T-helper 1 cell treated with Interleukin-12 subunit alpha and Interleukin-12 subunit beta and Interleukin-4 antibody, amounts not matched to agents 30 μg/mL and 1 μg/mL, for 36 hours (primary cell): ENCODE results near the gene SLC15A3.
"Not testable (repeated sequence)": the region's sequence is repeated elsewhere in the genome, so short reads cannot be mapped to it uniquely, and the experiment has no call there.

Experiments
- H3K27ac Mint-ChIP-seq: one replicate; pipeline ENCODE4 v1.8.0; 2021; ENCODE audit warnings: mild to moderate bottlenecking, mixed read lengths
- H3K27me3 Mint-ChIP-seq: one replicate; pipeline ENCODE4 v1.8.0; 2021; ENCODE audit warnings: low read depth, mixed read lengths
- H3K36me3 Mint-ChIP-seq: one replicate; pipeline ENCODE4 v1.8.0; 2021; ENCODE audit warnings: low read depth, mixed read lengths
- H3K4me1 Mint-ChIP-seq: one replicate; pipeline ENCODE4 v1.8.0; 2021; ENCODE audit warnings: low read depth, mixed read lengths
- H3K4me3 Mint-ChIP-seq: one replicate; pipeline ENCODE4 v1.8.0; 2021; ENCODE audit warnings: mild to moderate bottlenecking, moderate library complexity, mixed read lengths
- H3K9me3 Mint-ChIP-seq: one replicate; pipeline ENCODE4 v1.8.0; 2021; ENCODE audit warnings: mixed read lengths

Gene SLC15A3

GRCh38 chr11:60984636-60985035, 32.7 kb upstream of the SLC15A3 start:
- no peaks in the 10 kb centered on the region for H3K9me3 Mint-ChIP-seq
- peaks cover 55% of the 10 kb centered on the region for H3K36me3 Mint-ChIP-seq
- H3K27me3 Mint-ChIP-seq = no peaks in the 10 kb centered on the region
- H3K4me3 Mint-ChIP-seq = peak overlapping the region; percentile 80
- H3K27ac Mint-ChIP-seq = peak overlapping the region; percentile 81
- H3K4me1 Mint-ChIP-seq = peaks cover 78% of the 10 kb centered on the region

- peaks cover 51% of the 10 kb centered on the region for H3K36me3 Mint-ChIP-seq
- no peaks in the 10 kb centered on the region for H3K9me3 Mint-ChIP-seq
- peak overlapping the region; percentile 81 for H3K27ac Mint-ChIP-seq
- peak overlapping the region; percentile 80 for H3K4me3 Mint-ChIP-seq
- peaks cover 75% of the 10 kb centered on the region for H3K4me1 Mint-ChIP-seq
- H3K27me3 Mint-ChIP-seq = no peaks in the 10 kb centered on the region
Observed at GRCh38 chr11:60984149-60984548, 32.2 kb upstream of the SLC15A3 start.

GRCh38 chr11:60982184-60982583, 30.2 kb upstream of the SLC15A3 start:
- H3K9me3 Mint-ChIP-seq = no peaks in the 10 kb centered on the region
- H3K4me1 Mint-ChIP-seq = peaks cover 74% of the 10 kb centered on the region
- H3K4me3 Mint-ChIP-seq = peak overlapping the region; percentile 80
- H3K27me3 Mint-ChIP-seq = no peaks in the 10 kb centered on the region
- peaks cover 56% of the 10 kb centered on the region for H3K36me3 Mint-ChIP-seq
- H3K27ac Mint-ChIP-seq = peak overlapping the region; percentile 81

- no peaks in the 10 kb centered on the region for H3K9me3 Mint-ChIP-seq
- H3K27ac Mint-ChIP-seq = peak overlapping the region; percentile 81
- H3K4me1 Mint-ChIP-seq = peaks cover 73% of the 10 kb centered on the region
- peak overlapping the region; percentile 76 for H3K4me3 Mint-ChIP-seq
- no peaks in the 10 kb centered on the region for H3K27me3 Mint-ChIP-seq
- peaks cover 57% of the 10 kb centered on the region for H3K36me3 Mint-ChIP-seq
Observed at GRCh38 chr11:60981515-60981914, 29.5 kb upstream of the SLC15A3 start.

- Mint-ChIP-seq H3K27me3 (no peaks in the 10 kb centered on the region), H3K36me3 (peaks cover 63% of the 10 kb centered on the region), H3K27ac (peak overlapping the region; percentile 94), H3K4me3 (peak overlapping the region; percentile 76), H3K9me3 (no peaks in the 10 kb centered on the region), H3K4me1 (peaks cover 70% of the 10 kb centered on the region)
Observed at GRCh38 chr11:60978546-60979380, 26.8 kb upstream of the SLC15A3 start.

GRCh38 chr11:60977836-60978235, 25.9 kb upstream of the SLC15A3 start:
- Mint-ChIP-seq H3K9me3 (no peaks in the 10 kb centered on the region), H3K27me3 (no peaks in the 10 kb centered on the region), H3K4me3 (peak overlapping the region; percentile 72), H3K4me1 (peaks cover 63% of the 10 kb centered on the region), H3K36me3 (peaks cover 64% of the 10 kb centered on the region), H3K27ac (peak overlapping the region; percentile 94)

GRCh38 chr11:60977224-60977623, 25.2 kb upstream of the SLC15A3 start:
- peaks cover 59% of the 10 kb centered on the region for H3K4me1 Mint-ChIP-seq
- no peaks in the 10 kb centered on the region for H3K9me3 Mint-ChIP-seq
- H3K36me3 Mint-ChIP-seq = peaks cover 62% of the 10 kb centered on the region
- peak overlapping the region; percentile 72 for H3K4me3 Mint-ChIP-seq
- peak overlapping the region; percentile 94 for H3K27ac Mint-ChIP-seq
- no peaks in the 10 kb centered on the region for H3K27me3 Mint-ChIP-seq

- peaks cover 59% of the 10 kb centered on the region for H3K4me1 Mint-ChIP-seq
- H3K27ac Mint-ChIP-seq = peak overlapping the region; percentile 96
Observed at GRCh38 chr11:60974726-60975125, 22.8 kb upstream of the SLC15A3 start.

GRCh38 chr11:60974316-60974715, 22.3 kb upstream of the SLC15A3 start:
- Mint-ChIP-seq H3K4me3 (peak overlapping the region; percentile 88), H3K4me1 (peaks cover 62% of the 10 kb centered on the region), H3K36me3 (peaks cover 52% of the 10 kb centered on the region), H3K27ac (peak overlapping the region; percentile 96)
- H3K9me3 Mint-ChIP-seq, H3K27me3 Mint-ChIP-seq: not testable (repeated sequence)

More at GRCh38 chr11:60974726-60975125, 22.8 kb upstream of the SLC15A3 start:
- Mint-ChIP-seq H3K36me3 (peaks cover 53% of the 10 kb centered on the region), H3K27me3 (peaks cover 4% of the 10 kb centered on the region), H3K4me3 (peak overlapping the region; percentile 88), H3K9me3 (no peaks in the 10 kb centered on the region)

GRCh38 chr11:60973699-60974098, 21.7 kb upstream of the SLC15A3 start:
- Mint-ChIP-seq H3K36me3 (peaks cover 47% of the 10 kb centered on the region), H3K27ac (peak overlapping the region; percentile 96), H3K27me3 (peaks cover 8% of the 10 kb centered on the region), H3K4me1 (peaks cover 56% of the 10 kb centered on the region), H3K9me3 (no peaks in the 10 kb centered on the region), H3K4me3 (peak overlapping the region; percentile 88)

GRCh38 chr11:60972182-60973030, 20.4 kb upstream of the SLC15A3 start:
- peak overlapping the region; percentile 96 for H3K27ac Mint-ChIP-seq
- peaks cover 37% of the 10 kb centered on the region for H3K36me3 Mint-ChIP-seq
- H3K4me3 Mint-ChIP-seq = peak overlapping the region; percentile 88
- no peaks in the 10 kb centered on the region for H3K9me3 Mint-ChIP-seq
- peaks cover 10% of the 10 kb centered on the region for H3K27me3 Mint-ChIP-seq
- H3K4me1 Mint-ChIP-seq = peaks cover 46% of the 10 kb centered on the region

GRCh38 chr11:60971520-60971919, 19.5 kb upstream of the SLC15A3 start, which contains the start of gene CD6:
TSS of gene CD6 (plus strand) at chr11:60971680. CDS start at chr11:60971866, 186 bp downstream.
- Mint-ChIP-seq H3K27me3 (peaks cover 13% of the 10 kb centered on the region), H3K36me3 (peaks cover 31% of the 10 kb centered on the region), H3K4me1 (peaks cover 39% of the 10 kb centered on the region), H3K4me3 (peak within 1 kb of the TSS; percentile 88), H3K9me3 (no peaks in the 10 kb centered on the region), H3K27ac (peak within 1 kb of the TSS; percentile 96)

- Mint-ChIP-seq H3K36me3 (peaks cover 25% of the 10 kb centered on the region), H3K4me3 (peak overlapping the region; percentile 88), H3K27ac (peak overlapping the region; percentile 96), H3K4me1 (peaks cover 34% of the 10 kb centered on the region), H3K27me3 (peaks cover 13% of the 10 kb centered on the region), H3K9me3 (no peaks in the 10 kb centered on the region)
Observed at GRCh38 chr11:60970890-60971289, 18.9 kb upstream of the SLC15A3 start.

GRCh38 chr11:60970369-60970774, 18.4 kb upstream of the SLC15A3 start:
- peaks cover 17% of the 10 kb centered on the region for H3K27me3 Mint-ChIP-seq
- H3K4me1 Mint-ChIP-seq = peaks cover 33% of the 10 kb centered on the region
- peaks cover 23% of the 10 kb centered on the region for H3K36me3 Mint-ChIP-seq
- no peak overlapping the region for H3K27ac Mint-ChIP-seq
- H3K4me3 Mint-ChIP-seq = peak overlapping the region; percentile 9
- no peaks in the 10 kb centered on the region for H3K9me3 Mint-ChIP-seq
